Lower leg skin (tissue), 3 donors: ENCODE data around the gene TAS1R2.

Experiments used
- CTCF ChIP-seq, 3 donors: fragments of 450-650 bp; IDR thresholded peaks; one replicate each; pipeline ENCODE4 v1.5.1; 2016; ENCODE audit warnings: antibody characterized with exemption in 3 of 3, mild to moderate bottlenecking in 3 of 3, moderate library complexity in 2 of 3
- POLR2A ChIP-seq, 2 donors: fragments of 450-650 bp; IDR thresholded peaks; one replicate each; pipeline ENCODE4 v1.6.1; 2016 to 2017; ENCODE audit warnings: antibody characterized with exemption in 2 of 2, mild to moderate bottlenecking in 1 of 2, moderate library complexity in 1 of 2

GRCh38 chr1:18799454-18799853 is 60.0 kb downstream of the TAS1R2 start:
- no peak for TF ChIP-seq CTCF (IDR thresholded peaks at IDR 0.05)
- no peak for TF ChIP-seq POLR2A (IDR thresholded peaks at IDR 0.05)
